Activated CD4-positive, alpha-beta T cell treated with anti-CD3 and anti-CD28 coated beads, Interleukin-2, amount 50 U/mL, for 1 hour (primary cell): ENCODE data around the gene ARPC5.

ENCODE experiments used
- DNase-seq: peaks from one replicate; pipeline ENCODE4 v3.0.0-alpha.2; 2020

Gene ARPC5

DNA sequence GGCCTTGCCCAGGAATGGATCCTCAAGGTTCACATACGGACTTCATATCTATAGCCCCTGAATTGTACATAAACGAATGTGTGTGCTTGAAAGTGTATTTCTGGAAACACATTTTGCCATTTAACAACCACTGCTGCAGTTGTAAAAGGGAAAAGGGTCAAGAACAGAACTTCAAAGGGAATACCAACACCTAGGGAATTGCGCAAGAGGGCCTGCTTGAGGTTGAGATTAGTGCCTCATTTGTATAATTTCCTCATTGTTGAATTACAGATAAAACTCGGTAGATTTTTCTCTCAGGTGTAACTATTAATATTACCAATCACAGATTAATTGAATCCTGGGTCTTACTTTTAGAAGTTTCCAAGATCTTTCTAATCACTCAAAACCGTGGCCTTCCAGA is 51.4 kb downstream of the ARPC5 start:
- DNase-seq: no peak

DNA sequence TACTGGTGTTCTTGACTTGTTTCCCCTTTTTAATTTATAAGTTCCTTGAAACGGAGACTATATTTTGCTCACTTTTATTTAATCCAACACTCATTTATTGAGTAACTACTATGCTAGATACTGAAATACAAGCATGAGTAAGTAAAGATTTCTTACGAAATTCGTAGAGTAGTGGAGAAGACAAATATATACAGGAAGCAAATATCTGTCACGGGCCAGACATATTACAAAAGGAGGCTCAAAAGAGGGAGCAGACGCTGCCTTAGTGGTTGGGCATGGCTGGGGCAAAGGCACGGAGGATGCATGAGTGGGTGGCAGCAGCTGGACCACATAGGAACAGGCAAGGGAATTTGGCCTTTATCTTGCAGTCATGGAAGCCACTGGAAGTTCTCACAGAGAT is 52.1 kb downstream of the ARPC5 start:
- no peak for DNase-seq

DNA sequence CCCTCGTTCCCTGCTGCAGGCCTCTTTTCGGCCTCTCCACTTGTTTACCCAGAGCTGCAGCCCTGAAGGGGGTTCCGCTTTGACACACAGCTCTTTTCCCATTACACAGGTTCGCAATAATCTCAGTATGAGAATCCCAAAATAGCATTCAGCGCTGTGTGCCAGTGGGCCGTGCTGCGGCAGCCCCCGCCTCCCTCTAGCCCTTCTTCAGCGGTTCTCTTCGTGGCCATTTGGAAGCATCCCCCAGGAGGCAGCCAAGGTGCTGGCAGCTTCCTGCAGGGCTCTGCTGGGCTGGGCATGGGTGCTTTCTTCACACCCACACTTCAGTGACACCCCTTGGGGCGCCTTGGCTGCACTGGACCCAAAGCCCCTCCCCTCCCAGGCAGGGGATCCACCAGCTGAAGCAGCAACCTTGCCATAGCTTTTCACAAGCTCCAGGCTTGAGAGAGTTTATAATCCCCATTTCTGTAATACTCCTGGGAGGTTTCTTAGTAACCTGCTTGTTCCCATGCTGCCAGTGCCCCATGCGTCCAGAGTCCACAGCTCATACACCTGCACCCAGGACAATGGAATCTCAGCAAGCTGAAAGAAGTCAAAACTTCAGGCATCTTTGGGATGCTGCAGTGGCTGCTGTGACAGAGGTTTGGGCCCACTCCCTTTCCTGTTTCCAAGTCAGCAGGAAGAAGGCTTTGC is 53.4 kb downstream of the ARPC5 start:
- no peak for DNase-seq

DNA sequence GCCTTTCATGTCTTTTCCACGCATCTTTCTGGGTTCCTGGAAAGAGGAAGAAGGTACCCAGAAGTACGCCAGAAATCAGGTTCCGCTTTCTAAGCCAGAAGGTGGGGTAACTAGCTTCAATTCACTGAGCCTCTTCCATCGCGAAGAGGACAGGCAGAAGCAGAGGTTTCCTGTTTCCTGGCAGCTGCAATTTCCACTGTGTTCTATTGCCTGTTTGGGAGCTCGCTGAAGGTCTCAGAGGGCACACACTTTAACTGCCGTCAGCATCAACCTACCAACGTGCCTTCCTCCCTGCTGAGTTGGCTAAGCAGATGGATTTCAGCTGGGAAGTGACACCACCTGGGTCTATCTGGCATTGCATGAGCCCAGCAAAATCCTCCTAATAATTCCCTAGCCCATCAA is 55.3 kb downstream of the ARPC5 start:
- DNase-seq: no peak

DNA sequence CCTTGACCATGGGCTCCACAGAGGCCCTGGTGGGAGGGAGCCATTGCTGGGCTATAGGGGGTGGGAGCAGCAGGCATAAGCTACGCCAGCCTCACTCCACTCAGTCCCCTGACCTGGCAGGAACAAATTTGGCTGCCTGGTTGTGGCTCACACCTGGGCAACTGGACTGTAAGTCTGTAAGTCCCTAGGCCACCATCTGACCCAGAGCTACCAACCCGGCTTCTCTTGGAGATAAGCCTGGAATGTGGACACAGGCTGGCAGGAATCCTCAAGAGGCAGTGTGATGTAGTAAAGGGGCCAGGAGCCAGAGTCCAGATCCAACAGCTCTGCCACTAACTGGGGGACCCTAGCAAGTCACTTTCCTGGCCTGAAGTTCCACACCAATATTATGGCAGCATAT is 56.7 kb downstream of the ARPC5 start:
- no peak for DNase-seq

DNA sequence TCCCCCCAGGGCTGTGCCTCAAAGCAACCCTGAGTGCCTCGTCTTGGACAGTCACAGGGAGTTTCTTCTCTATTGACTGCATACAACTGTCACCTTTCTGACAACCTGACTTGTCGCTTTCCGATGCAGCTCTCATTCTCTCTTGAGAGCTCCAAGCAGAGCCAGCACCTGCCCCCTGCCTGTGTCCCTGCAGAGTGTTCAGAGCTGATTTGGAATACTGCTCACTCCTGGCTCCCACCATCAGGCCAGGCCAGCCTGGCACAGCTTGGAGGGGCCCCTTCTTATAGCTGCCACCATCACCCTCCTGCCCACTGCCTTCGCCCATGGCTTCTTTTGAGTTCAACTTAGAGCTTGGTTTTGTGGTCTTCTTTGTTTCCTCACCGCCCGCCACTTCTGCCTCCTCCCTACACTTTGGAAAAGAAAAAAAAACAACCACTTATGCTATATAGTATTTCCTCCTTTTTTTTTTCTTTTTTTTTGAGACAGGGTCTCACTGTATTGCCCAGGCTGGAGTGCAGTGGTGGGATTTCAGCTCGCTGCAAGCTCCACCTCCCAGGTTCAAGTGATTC is 57.6 kb downstream of the ARPC5 start:
- DNase-seq: no peak

DNA sequence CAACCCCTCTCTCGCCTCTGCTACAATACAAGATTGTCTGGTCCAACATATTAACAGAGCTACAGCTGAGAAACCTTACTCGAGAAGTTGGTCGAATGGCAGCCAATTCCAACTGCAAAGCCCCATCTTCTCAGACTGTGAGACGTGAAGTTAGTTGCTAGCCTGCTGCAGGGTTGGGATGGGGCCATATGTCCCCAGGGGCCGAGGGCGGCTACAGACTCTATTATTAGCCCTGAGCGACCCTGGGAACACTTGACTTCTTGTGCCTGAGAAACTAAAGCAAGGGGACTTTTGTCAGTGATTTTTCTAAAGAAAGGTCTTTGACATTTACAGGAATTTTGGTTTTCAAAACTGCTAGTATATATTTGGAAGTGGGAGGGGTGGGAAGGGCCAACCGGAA is 59.0 kb downstream of the ARPC5 start:
- DNase-seq: no peak

DNA sequence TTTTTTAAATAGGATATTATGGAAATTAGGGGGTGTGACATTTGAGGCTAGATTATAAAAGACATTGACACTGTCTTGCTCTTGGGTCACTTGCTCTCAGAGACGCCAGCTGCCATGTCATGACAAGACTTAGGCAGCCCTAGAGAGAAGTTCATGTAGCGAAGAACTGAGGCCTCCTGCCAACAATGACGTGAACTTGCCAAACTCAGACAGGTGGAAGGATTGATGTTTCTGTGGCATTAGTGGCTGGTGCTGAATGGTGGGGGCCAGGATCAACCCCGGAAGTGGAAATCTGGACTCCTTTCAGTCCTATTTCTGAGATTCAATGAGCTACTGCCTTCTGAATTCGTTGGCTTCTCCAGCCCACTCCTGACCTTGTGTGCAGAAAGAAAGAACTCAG is 60.0 kb downstream of the ARPC5 start:
- DNase-seq: no peak

DNA sequence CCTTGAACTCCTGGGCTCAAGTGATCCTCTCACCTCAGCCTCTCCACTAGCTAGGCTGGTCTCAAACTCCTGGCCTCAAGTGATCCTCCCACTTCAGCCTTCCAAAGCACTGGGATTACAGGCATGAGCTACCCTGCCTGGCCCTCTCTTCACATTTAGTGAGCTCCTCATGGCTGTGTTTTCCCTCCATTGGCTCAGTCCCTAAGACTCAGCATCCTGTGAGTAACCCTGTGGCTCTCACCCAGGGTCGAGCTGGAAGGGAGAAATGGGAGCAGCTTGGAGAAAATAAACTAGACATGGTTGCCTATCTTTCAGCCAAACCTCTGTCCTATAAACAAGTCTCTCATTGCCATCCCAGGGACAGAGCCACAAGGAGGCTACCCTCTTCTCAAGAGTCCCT is 62.9 kb downstream of the ARPC5 start:
- no peak for DNase-seq

DNA sequence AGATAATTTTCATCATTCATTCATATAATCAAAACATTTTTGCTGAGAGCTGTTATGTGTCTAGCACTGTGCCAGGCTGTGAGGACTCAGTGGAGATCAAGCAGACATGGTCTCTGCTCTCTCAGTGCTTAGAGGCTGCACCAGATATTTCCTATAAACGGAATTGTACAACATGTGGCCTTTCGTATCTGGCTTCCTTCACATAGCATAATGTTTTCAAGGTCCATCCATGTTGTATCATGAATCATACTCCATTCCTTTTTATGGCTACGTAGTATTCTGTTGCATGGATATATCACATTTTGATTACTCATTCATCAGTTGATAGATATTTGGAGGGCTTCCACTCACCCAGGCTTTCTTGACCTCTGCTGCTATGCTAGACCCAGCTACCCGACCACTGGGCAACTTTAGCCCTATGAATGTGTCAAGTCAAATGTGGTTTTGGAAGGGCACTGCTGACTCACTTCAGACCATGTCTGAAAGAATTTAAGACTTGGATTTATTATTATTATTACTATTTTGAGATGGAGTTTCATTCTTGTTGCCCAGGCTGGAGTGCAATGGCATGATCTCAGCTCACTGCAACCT is 63.8 kb downstream of the ARPC5 start:
- no peak for DNase-seq
